VCaP (cell line): ENCODE measurements around the gene ACTR1A.
"Not testable (repeated sequence)": the region's sequence is repeated elsewhere in the genome, so short reads cannot be mapped to it uniquely, and the experiment has no call there.

Source experiments
- H3K27ac ChIP-seq: fragments of 450-650 bp; 2 replicates; pipeline ENCODE4 v1.5.1; 2017
- CTCF ChIP-seq: fragments of 450-650 bp; conservative IDR thresholded peaks from 2 replicates; pipeline ENCODE4 v1.5.1; 2017; ENCODE audit warnings: mild to moderate bottlenecking, moderate library complexity

The ACTR1A gene

GRCh38 chr10:102458656-102459055 lies 43.9 kb downstream of the ACTR1A start:
- H3K27ac ChIP-seq = no peak overlapping the region
- TF ChIP-seq CTCF = no peak

- H3K27ac ChIP-seq = no peak overlapping the region
- no peak for TF ChIP-seq CTCF
Measured at GRCh38 chr10:102457591-102458150, 44.8 kb downstream of the ACTR1A start.

GRCh38 chr10:102455893-102456471 lies 46.5 kb downstream of the ACTR1A start:
- no peak for TF ChIP-seq CTCF
- no peak overlapping the region for H3K27ac ChIP-seq

GRCh38 chr10:102454662-102455487 lies 47.6 kb downstream of the ACTR1A start:
- H3K27ac ChIP-seq = not testable (repeated sequence)

- no peak overlapping the region for H3K27ac ChIP-seq
- no peak for TF ChIP-seq CTCF
Measured at GRCh38 chr10:102453502-102453901, 49.0 kb downstream of the ACTR1A start.

GRCh38 chr10:102452672-102453340 lies 49.7 kb downstream of the ACTR1A start:
- TF ChIP-seq CTCF = no peak
- H3K27ac ChIP-seq = no peak overlapping the region

GRCh38 chr10:102451105-102451969 lies 51.2 kb downstream of the ACTR1A start, which contains the start of gene C10orf95:
Gene C10orf95 (minus strand): TSS chr10:102451543. CDS start chr10:102451093, 450 bp downstream.
- no peak for TF ChIP-seq CTCF
- H3K27ac ChIP-seq = peak within 1 kb of the TSS; percentile 99
